H9 (cell line): ENCODE measurements around the gene UBE2L5. TPM values are rescaled to one million over a fixed set of nuclear protein-coding genes. Genes with fewer than 3 reads are reported as not detected.

ENCODE experiments used
- DNase-seq: peaks from one replicate; pipeline ENCODE4 v3.0.0-alpha.2; 2017
- H2AFZ ChIP-seq: one replicate; pipeline ENCODE4 v1.6.1; 2013; ENCODE audit warnings: mild to moderate bottlenecking, low read length, control low read depth, moderate library complexity
- H2AK5ac ChIP-seq: 2 replicates; pipeline ENCODE4 v1.6.1; 2013; ENCODE audit warnings: low read length, control low read depth, mixed read lengths; ENCODE audit not compliant: insufficient read length
- H2BK120ac ChIP-seq: one replicate; pipeline ENCODE4 v1.6.1; 2013; ENCODE audit warnings: low read depth, mild to moderate bottlenecking, low read length, control low read depth, inconsistent platforms; ENCODE audit not compliant: poor library complexity, severe bottlenecking
- H2BK12ac ChIP-seq: 2 replicates; pipeline ENCODE4 v1.6.1; 2013; ENCODE audit warnings: low read length, control low read depth, mixed read lengths, low read depth; ENCODE audit not compliant: insufficient read length
- H2BK15ac ChIP-seq: 2 replicates; pipeline ENCODE4 v1.6.1; 2013; ENCODE audit warnings: low read depth, low read length, control low read depth
- H2BK20ac ChIP-seq: one replicate; pipeline ENCODE4 v1.6.1; 2013; ENCODE audit warnings: low read depth, mild to moderate bottlenecking, low read length, control low read depth, inconsistent platforms; ENCODE audit not compliant: poor library complexity, severe bottlenecking
- H2BK5ac ChIP-seq: 2 replicates; pipeline ENCODE4 v1.6.1; 2013; ENCODE audit warnings: low read length, control low read depth, mixed read lengths; ENCODE audit not compliant: insufficient read length
- H3K14ac ChIP-seq: 2 replicates; pipeline ENCODE4 v1.6.1; 2013; ENCODE audit warnings: low read length, control low read depth; ENCODE audit not compliant: insufficient read depth
- H3K18ac ChIP-seq: 2 replicates; pipeline ENCODE4 v1.6.1; 2013; ENCODE audit warnings: low read depth, mild to moderate bottlenecking, mixed read lengths, low read length, control low read depth; ENCODE audit not compliant: insufficient read length
- H3K23ac ChIP-seq: 2 replicates; pipeline ENCODE4 v1.6.1; 2013; ENCODE audit warnings: low read length, control low read depth, mixed read lengths, low read depth; ENCODE audit not compliant: insufficient read length
- H3K23me2 ChIP-seq: 2 replicates; pipeline ENCODE4 v1.6.1; 2013; ENCODE audit warnings: low read depth, mild to moderate bottlenecking, mixed read lengths, low read length, control low read depth; ENCODE audit not compliant: insufficient read length, poor library complexity, severe bottlenecking
- H3K27ac ChIP-seq: 2 replicates; pipeline ENCODE4 v1.5.1; 2013; ENCODE audit warnings: low read length, control low read depth, mixed read lengths, low read depth; ENCODE audit not compliant: insufficient read length
- H3K27me3 ChIP-seq: 2 replicates; pipeline ENCODE4 v1.6.1; 2013; ENCODE audit warnings: low read length, control low read depth, inconsistent platforms; ENCODE audit not compliant: insufficient read depth
- H3K4ac ChIP-seq: 2 replicates; pipeline ENCODE4 v1.6.1; 2013; ENCODE audit warnings: low read depth, mild to moderate bottlenecking, control low read depth, inconsistent platforms, low read length, moderate library complexity
- H3K4me1 ChIP-seq: 2 replicates; pipeline ENCODE4 v1.6.1; 2013; ENCODE audit warnings: low read length, control low read depth, inconsistent platforms; ENCODE audit not compliant: insufficient read depth
- H3K4me2 ChIP-seq: 2 replicates; pipeline ENCODE4 v1.6.1; 2013; ENCODE audit warnings: low read length, control low read depth, mixed read lengths; ENCODE audit not compliant: insufficient read length, insufficient read depth
- H3K56ac ChIP-seq: 2 replicates; pipeline ENCODE4 v1.6.1; 2013; ENCODE audit warnings: low read depth, mild to moderate bottlenecking, mixed read lengths, low read length, control low read depth; ENCODE audit not compliant: insufficient read length
- H3K79me1 ChIP-seq: 2 replicates; pipeline ENCODE4 v1.6.1; 2013; ENCODE audit warnings: low read depth, mild to moderate bottlenecking, moderate library complexity, low read length, control low read depth, inconsistent platforms; ENCODE audit not compliant: insufficient read depth, poor library complexity, severe bottlenecking
- H3K79me2 ChIP-seq: 2 replicates; pipeline ENCODE4 v1.6.1; 2013; ENCODE audit warnings: low read length, control low read depth, inconsistent platforms; ENCODE audit not compliant: insufficient read depth
- H3K9ac ChIP-seq: 2 replicates; pipeline ENCODE4 v1.6.1; 2013; ENCODE audit warnings: low read length, control low read depth, mixed read lengths; ENCODE audit not compliant: insufficient read length; ENCODE audit errors: extremely low read depth
- H3K9me3 ChIP-seq: one replicate; pipeline ENCODE4 v1.6.1; 2013; ENCODE audit warnings: low read depth, low read length, inconsistent platforms; ENCODE audit not compliant: control insufficient read depth
- H3T11ph ChIP-seq: one replicate; pipeline ENCODE4 v1.6.1; 2013; ENCODE audit warnings: mild to moderate bottlenecking, low read length, control low read depth, inconsistent platforms
- H4K20me1 ChIP-seq: one replicate; pipeline ENCODE4 v1.6.1; 2013; ENCODE audit not compliant: control insufficient read depth, insufficient read length, insufficient read depth
- H4K5ac ChIP-seq: 2 replicates; pipeline ENCODE4 v1.6.1; 2013; ENCODE audit warnings: low read depth, mild to moderate bottlenecking, mixed read lengths, low read length, control low read depth; ENCODE audit not compliant: insufficient read length
- H4K8ac ChIP-seq: replicated peaks from 2 replicates; pipeline ENCODE4 v1.6.1; 2013; ENCODE audit warnings: low read length, control low read depth, mixed read lengths, low read depth; ENCODE audit not compliant: insufficient read length
- H4K91ac ChIP-seq: 2 replicates; pipeline ENCODE4 v1.6.1; 2013; ENCODE audit warnings: low read depth, mild to moderate bottlenecking, moderate library complexity, mixed read lengths, low read length, control low read depth; ENCODE audit not compliant: insufficient read length
- H3K27ac Mint-ChIP-seq, 3 experiments: 2 replicates in 2 of 3; 3 replicates in 1 of 3; pipeline ENCODE4 v1.8.0; 2020 to 2021; ENCODE audit warnings: mixed read lengths in 3 of 3, mild to moderate bottlenecking in 1 of 3, moderate library complexity in 1 of 3
- H3K27me3 Mint-ChIP-seq: 2 replicates; pipeline ENCODE4 v1.8.0; 2021; ENCODE audit warnings: low read depth, mild to moderate bottlenecking, moderate library complexity, mixed read lengths
- H3K36me3 Mint-ChIP-seq, 3 experiments: 2 replicates in 2 of 3; 3 replicates in 1 of 3; pipeline ENCODE4 v1.8.0; 2020 to 2021; ENCODE audit warnings: low read depth in 3 of 3, mixed read lengths in 3 of 3; ENCODE audit not compliant: insufficient read depth in 1 of 3
- H3K4me1 Mint-ChIP-seq, 2 experiments: 2 replicates each; pipeline ENCODE4 v1.8.0; 2020; ENCODE audit warnings: mixed read lengths in 2 of 2
- H3K4me3 Mint-ChIP-seq, 2 experiments: 2 replicates in 1 of 2; 3 replicates in 1 of 2; pipeline ENCODE4 v1.8.0; 2020 to 2021; ENCODE audit warnings: mild to moderate bottlenecking in 2 of 2, mixed read lengths in 2 of 2, moderate library complexity in 1 of 2
- H3K9me3 Mint-ChIP-seq, 2 experiments: 2 replicates in 1 of 2; 3 replicates in 1 of 2; pipeline ENCODE4 v1.8.0; 2020; ENCODE audit warnings: mild to moderate bottlenecking in 2 of 2, mixed read lengths in 2 of 2, moderate library complexity in 1 of 2
- CTCF ChIP-seq: fragments of 200-600 bp; sonication (generic); conservative IDR thresholded peaks from 3 replicates; pipeline ENCODE4 v1.8.0; 2021; ENCODE audit warnings: antibody characterized with exemption, mild to moderate bottlenecking
- WGBS: extraction: QIAGEN DNeasy Blood & Tissue Kit; methylation state at CpG from one replicate; pipeline ENCODE4 v1.1.7; 2013; ENCODE audit warnings: missing lambda C conversion rate, low lambda C conversion rate, mixed read lengths; ENCODE audit not compliant: insufficient read length; ENCODE audit errors: extremely low coverage; 5-methylcytosine and 5-hydroxymethylcytosine counted together
- total RNA-seq: library from RNA; stranded (reverse); gene quantifications from 2 replicates; pipeline ENCODE4 v1.2.1, GENCODE V29; 2021

The UBE2L5 gene
- total RNA-seq, 1 experiment from 2014 or later: 0.20 TPM

GRCh38 chr13:30416471-30416870 is 5.8 kb upstream of the UBE2L5 start:
- H3K56ac ChIP-seq: no peak overlapping the region
- H3K14ac ChIP-seq: no peak overlapping the region
- DNase-seq: no peak
- H4K91ac ChIP-seq: no peak overlapping the region
- no peak overlapping the region for H4K8ac ChIP-seq
- H3K4ac ChIP-seq: no peak overlapping the region
- no peak overlapping the region for H3K4me2 ChIP-seq
- no peak overlapping the region for H2BK15ac ChIP-seq
- H3K4me3 Mint-ChIP-seq: no peak overlapping the region
- no peak overlapping the region for H2BK120ac ChIP-seq
- H4K5ac ChIP-seq: no peak overlapping the region
- no peak overlapping the region for H3T11ph ChIP-seq
- H2BK20ac ChIP-seq: no peak overlapping the region
- WGBS: no CpG with 5 or more reads among the region's 1 CpG
- H3K9me3 Mint-ChIP-seq: no peaks in the 10 kb centered on the region
- H3K18ac ChIP-seq: no peak overlapping the region
- peaks cover 9 to 10% of the 10 kb centered on the region in 2 experiments for H3K4me1 Mint-ChIP-seq
- no peak overlapping the region for H3K27ac Mint-ChIP-seq
- no peaks in the 10 kb centered on the region for H3K9me3 ChIP-seq
- no peaks in the 10 kb centered on the region for H3K79me1 ChIP-seq
- H3K36me3 Mint-ChIP-seq: no peaks in the 10 kb centered on the region
- H3K27me3 ChIP-seq: no peaks in the 10 kb centered on the region
- no peak overlapping the region for H2AFZ ChIP-seq
- peaks cover 16% of the 10 kb centered on the region for H3K27me3 Mint-ChIP-seq
- no peak overlapping the region for H3K23ac ChIP-seq
- no peak overlapping the region for H2BK5ac ChIP-seq
- no peaks in the 10 kb centered on the region for H3K79me2 ChIP-seq
- H2BK12ac ChIP-seq: no peak overlapping the region
- no peaks in the 10 kb centered on the region for H4K20me1 ChIP-seq
- no peak overlapping the region for H3K9ac ChIP-seq
- peaks cover 3% of the 10 kb centered on the region for H3K23me2 ChIP-seq
- no peak overlapping the region for H3K27ac ChIP-seq
- no peak for TF ChIP-seq CTCF
- 0 out of 2 replicates have a peak, but pooled peaks cover 3% of the 10 kb centered on the region for H3K4me1 ChIP-seq
- H2AK5ac ChIP-seq: no peak overlapping the region
